GM13977 (cell line): ENCODE measurements around the gene M1AP.
A peak's percentile ranks its signal among the peaks of the same experiment; 100 is the strongest.

Experiments
- DNase-seq: peaks from one replicate; pipeline ENCODE4 v3.0.0; 2012; ENCODE audit warnings: low spot score
- CTCF ChIP-seq: IDR thresholded peaks from 2 replicates; pipeline ENCODE4 v1.5.1; 2012; ENCODE audit warnings: mild to moderate bottlenecking, control low read depth; ENCODE audit not compliant: insufficient read depth; ENCODE audit errors: extremely low read depth, missing control alignments
- in situ Hi-C: fragments of 300-500 bp; cut with MboI; formaldehyde crosslinking; loops from one replicate; pipeline ENCODE4 v1.12.0; 2022; ENCODE audit warnings: low sequenced_read_pairs, low pct_unique_long_range_greater_than_20kb, mixed read lengths, inconsistent platforms; ENCODE audit not compliant: unreplicated experiment

The M1AP gene

GRCh38 chr2:74532222-74532621, 115.9 kb downstream of the M1AP start:
- peak; percentile 45 for TF ChIP-seq CTCF
- DNase-seq = peak; percentile 62
- in situ Hi-C loops = no loop called here

GRCh38 chr2:74531666-74532065, 116.5 kb downstream of the M1AP start:
- TF ChIP-seq CTCF = no peak
- in situ Hi-C loops = no loop called here
- no peak for DNase-seq

- in situ Hi-C loops = no loop called here
- TF ChIP-seq CTCF = no peak
- peak; percentile 89 for DNase-seq
These were observed 117.6 kb downstream of the M1AP start for GRCh38 chr2:74530239-74531187.

GRCh38 chr2:74529357-74530238, 118.5 kb downstream of the M1AP start, which contains the start of the genes AUP1 and HTRA2:
Gene AUP1, minus strand, starts transcription at chr2:74529706. Its CDS starts 77 bp downstream, at chr2:74529629.
Gene HTRA2, plus strand, starts transcription at chr2:74529933. Its CDS starts 74 bp downstream, at chr2:74530007.
- in situ Hi-C loops = no loop called here
- TF ChIP-seq CTCF = no peak
- peak; percentile 98 for DNase-seq

GRCh38 chr2:74528600-74529356, 119.4 kb downstream of the M1AP start:
- peak; percentile 22 for TF ChIP-seq CTCF
- in situ Hi-C loops = no loop called here
- no peak for DNase-seq

- TF ChIP-seq CTCF = no peak
- DNase-seq = no peak
- in situ Hi-C loops = no loop called here
These were observed 120.4 kb downstream of the M1AP start for GRCh38 chr2:74527741-74528140.
